Measurements from ENCODE around the gene PRDM5.

Gene PRDM5

DNA sequence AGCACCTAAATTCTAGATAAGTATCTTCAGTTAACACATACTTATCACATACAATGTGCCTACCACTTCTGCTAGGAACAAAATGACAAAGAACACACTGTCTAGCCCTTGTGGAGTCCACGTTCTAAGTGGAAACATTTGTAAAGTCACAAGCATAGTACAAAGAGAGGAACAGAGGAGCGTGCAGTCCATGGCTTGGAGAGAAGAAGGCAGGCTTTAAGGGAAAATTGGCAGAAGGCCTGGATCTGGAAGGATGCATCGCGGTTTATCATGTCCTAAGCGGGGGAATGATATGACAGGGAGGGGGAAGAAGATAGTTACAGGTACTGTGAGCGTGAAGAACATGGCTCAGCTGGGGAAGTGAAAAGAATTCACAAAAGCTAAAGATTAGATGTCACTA lies 218.0 kb downstream of the PRDM5 start:
- Mint-ChIP-seq H3K27ac (no peak overlapping the region), H3K4me1 (no peaks in the 10 kb centered on the region), H3K9me3 (peaks cover 8% of the 10 kb centered on the region), H3K27me3 (peaks cover 3% of the 10 kb centered on the region), H3K36me3 (no peaks in the 10 kb centered on the region), H3K4me3 (no peak overlapping the region)

DNA sequence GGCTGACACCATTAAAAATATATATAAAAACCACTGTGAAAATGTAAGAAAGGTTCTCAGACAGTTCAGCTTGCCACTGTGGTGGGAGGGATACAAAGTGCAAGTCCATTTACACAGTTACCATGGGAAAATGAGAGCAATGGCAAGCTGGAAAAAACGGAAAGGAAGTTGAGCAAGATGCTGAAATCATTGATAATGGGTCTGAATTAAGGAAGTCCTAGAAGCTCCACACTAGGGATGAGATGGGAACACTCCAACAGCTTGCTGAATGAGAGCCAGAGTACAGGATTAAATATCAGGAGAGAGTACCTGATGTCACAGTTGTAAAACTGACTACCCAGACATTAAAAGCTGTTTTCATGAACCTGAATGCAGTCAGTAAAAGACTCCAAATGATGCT lies 218.6 kb downstream of the PRDM5 start:
- H3K4me1 Mint-ChIP-seq: no peaks in the 10 kb centered on the region
- no peak overlapping the region for H3K27ac Mint-ChIP-seq
- no peak overlapping the region for H3K4me3 Mint-ChIP-seq
- H3K9me3 Mint-ChIP-seq: peaks cover 8% of the 10 kb centered on the region
- peaks cover 3% of the 10 kb centered on the region for H3K27me3 Mint-ChIP-seq
- H3K36me3 Mint-ChIP-seq: no peaks in the 10 kb centered on the region

DNA sequence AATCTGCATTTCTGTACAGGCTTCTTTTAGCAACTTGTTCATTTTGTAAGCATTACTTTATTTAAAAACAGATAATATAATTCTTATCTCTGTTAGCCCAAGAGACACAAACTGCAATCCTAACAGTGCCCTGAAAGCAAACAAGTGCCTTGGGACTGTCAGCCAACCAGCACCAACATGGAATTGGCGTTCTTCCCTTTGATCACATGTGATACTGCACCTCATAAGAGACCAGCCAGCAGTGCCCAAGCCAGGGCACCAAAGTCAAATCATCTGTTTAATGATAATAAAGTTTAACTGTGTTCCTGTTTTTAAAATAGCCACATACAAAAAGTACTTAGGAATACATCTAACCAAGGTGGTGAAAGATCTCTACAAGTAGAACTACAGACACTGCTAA lies 223.2 kb downstream of the PRDM5 start:
- H3K27me3 Mint-ChIP-seq: no peaks in the 10 kb centered on the region
- H3K9me3 Mint-ChIP-seq: no peaks in the 10 kb centered on the region
- H3K27ac Mint-ChIP-seq: no peak overlapping the region

DNA sequence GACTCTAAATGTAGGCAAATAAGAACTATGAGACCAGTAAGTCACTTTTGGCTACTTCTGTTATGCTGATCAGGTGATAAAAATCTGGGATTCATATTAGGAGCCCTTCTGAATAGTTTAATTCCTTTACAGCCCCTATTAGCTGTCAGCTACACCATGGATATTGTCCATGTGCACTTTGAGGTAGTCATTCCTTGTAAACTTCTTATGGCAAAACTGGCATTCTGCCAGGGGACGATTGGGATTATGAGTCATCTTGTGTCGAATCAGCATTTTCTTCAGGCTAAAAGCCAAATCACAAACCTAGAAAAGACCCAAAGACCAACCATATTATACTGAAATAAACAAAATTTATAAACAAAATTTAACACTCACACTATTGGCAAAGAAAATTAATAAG lies 227.6 kb downstream of the PRDM5 start:
- no peaks in the 10 kb centered on the region for H3K9me3 Mint-ChIP-seq

More for the DNA sequence above, 223.2 kb downstream of the PRDM5 start:
- Mint-ChIP-seq H3K36me3 (no peaks in the 10 kb centered on the region), H3K4me3 (no peak overlapping the region), H3K4me1 (no peaks in the 10 kb centered on the region)

DNA sequence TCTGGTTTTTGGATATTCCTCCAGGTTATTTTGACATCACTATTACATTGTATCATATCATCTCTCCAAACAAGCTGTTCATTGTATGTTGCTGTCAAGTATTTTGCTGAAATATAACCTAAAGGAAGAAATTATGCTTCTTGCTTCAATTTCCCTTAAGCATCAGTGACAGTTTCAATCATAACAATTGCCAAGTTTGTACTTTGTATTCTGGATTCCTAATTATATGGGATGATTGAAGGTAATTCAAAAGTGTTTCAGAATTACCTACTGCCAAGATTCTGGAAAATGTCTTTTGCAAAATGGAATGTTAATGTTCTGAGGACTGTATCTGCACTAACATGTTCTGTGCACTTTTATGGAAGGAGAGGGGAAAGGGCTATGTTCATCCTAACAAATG lies 228.7 kb downstream of the PRDM5 start:
- Mint-ChIP-seq H3K36me3 (no peaks in the 10 kb centered on the region), H3K4me1 (no peaks in the 10 kb centered on the region), H3K9me3 (no peaks in the 10 kb centered on the region), H3K27me3 (peaks cover 2% of the 10 kb centered on the region), H3K27ac (no peak overlapping the region), H3K4me3 (no peak overlapping the region)

More for the DNA sequence above, 227.6 kb downstream of the PRDM5 start:
- Mint-ChIP-seq H3K27ac (no peak overlapping the region), H3K27me3 (no peaks in the 10 kb centered on the region), H3K4me1 (no peaks in the 10 kb centered on the region), H3K36me3 (no peaks in the 10 kb centered on the region), H3K4me3 (no peak overlapping the region)

DNA sequence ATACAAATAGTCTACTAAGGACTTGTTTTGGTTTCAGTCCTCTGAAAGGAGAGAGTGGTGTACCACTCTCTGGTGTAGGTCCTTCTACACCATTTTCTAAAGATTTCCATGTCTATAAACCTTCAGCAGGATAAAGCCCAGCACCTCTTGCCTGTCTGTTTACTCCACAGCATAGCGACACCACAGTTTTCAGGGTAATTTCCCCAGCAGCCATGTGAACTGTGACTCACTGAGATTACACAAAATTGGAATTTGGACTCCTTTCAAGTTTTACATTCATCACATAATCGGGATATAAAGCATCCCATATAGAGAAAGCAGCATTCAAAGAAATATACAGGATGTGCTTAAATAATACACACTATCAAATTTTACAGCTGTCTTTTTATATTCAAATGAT lies 229.6 kb downstream of the PRDM5 start:
- Mint-ChIP-seq H3K4me3 (no peak overlapping the region), H3K27ac (no peak overlapping the region), H3K4me1 (no peaks in the 10 kb centered on the region), H3K9me3 (no peaks in the 10 kb centered on the region), H3K27me3 (peaks cover 2% of the 10 kb centered on the region), H3K36me3 (no peaks in the 10 kb centered on the region)

DNA sequence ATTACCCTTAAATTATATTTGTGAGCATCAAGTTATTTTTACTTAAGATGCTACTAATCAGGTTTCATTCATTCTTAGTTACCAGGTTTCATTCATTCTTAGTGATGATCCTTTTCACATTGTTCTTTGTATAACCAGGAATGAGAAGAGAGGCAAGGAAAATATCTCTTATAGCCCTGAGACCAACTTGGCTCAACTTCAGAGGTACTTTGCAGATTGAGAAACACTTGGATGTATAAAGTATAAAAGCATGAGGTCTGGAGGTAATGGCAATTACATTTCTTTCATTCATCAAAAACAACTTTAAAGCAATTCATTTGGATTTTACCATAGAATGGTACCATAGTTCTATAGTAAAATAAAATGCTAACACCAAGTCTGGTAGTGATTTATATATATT lies 231.0 kb downstream of the PRDM5 start:
- H3K9me3 Mint-ChIP-seq: no peaks in the 10 kb centered on the region
- H3K27me3 Mint-ChIP-seq: peaks cover 2% of the 10 kb centered on the region
- H3K36me3 Mint-ChIP-seq: no peaks in the 10 kb centered on the region
- H3K4me1 Mint-ChIP-seq: no peaks in the 10 kb centered on the region
- H3K27ac Mint-ChIP-seq: no peak overlapping the region
- no peak overlapping the region for H3K4me3 Mint-ChIP-seq

DNA sequence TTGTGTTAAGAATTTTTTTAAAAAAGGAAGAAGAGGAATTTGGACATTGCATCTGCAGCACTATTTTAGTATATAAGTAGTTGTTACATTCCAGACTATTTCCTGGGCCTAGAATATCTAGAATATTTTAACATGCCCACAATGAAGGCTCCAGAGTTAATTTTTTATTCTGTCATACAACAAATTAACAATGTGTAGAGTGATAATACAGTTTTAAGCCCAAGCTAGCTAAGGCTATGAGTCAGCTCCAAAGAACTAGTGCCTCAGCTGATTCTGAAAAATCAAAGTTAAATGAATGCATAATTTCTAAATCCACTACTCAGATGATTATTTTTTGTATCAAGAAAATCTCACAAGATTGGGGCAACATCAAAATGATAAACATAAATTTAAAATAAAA lies 231.4 kb downstream of the PRDM5 start:
- no peaks in the 10 kb centered on the region for H3K4me1 Mint-ChIP-seq

DNA sequence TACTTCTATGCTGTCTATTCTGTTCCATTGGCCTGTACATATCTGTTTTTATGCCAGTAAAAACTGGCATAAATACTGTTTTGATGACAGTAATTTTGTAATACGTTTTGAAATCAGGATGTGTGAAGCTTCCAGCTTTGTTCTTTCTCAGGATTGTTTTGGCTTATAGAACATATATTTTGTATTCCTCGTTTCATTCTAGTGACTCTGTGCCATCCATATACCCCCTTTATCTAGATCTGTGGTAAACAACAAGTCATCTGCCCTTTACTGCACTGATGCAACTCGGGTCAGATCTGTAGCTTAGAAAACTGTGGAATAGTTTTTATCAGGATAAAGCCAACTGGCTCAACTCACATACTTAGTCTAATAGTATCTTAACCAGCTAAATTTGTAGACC lies 233.7 kb downstream of the PRDM5 start:
- Mint-ChIP-seq H3K4me1 (no peaks in the 10 kb centered on the region), H3K27me3 (peaks cover 2% of the 10 kb centered on the region), H3K4me3 (no peak overlapping the region), H3K9me3 (no peaks in the 10 kb centered on the region), H3K27ac (no peak overlapping the region), H3K36me3 (no peaks in the 10 kb centered on the region)

More for the DNA sequence above, 231.4 kb downstream of the PRDM5 start:
- Mint-ChIP-seq H3K36me3 (no peaks in the 10 kb centered on the region), H3K9me3 (no peaks in the 10 kb centered on the region), H3K4me3 (no peak overlapping the region), H3K27ac (no peak overlapping the region), H3K27me3 (peaks cover 2% of the 10 kb centered on the region)

DNA sequence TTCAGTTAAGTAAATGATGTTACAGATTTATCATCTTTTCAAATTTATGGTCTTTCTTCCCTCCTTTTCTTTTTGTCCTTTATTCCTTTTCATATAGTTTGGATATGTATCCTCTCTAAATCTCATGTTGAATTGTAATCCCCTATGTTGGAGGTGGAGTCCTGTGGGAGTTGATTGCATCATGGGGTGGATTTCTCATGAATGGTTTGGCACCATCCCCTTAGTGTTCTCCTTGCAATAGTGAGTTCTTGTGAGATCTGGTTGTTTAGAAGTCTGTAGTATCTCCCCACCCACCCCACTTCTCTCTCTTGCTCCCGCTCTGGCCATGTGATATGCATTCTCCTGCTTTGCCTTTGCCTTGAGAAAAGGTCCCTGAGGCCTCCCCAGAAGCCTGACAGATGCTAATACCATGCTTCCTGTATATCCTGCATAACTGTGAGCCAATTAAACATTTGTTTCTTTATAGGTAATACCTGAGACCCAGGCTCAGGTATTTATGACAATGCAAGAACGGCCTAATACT lies 236.7 kb downstream of the PRDM5 start:
- H3K4me3 Mint-ChIP-seq: no peak overlapping the region
- peaks cover 3% of the 10 kb centered on the region for H3K27me3 Mint-ChIP-seq
- no peaks in the 10 kb centered on the region for H3K36me3 Mint-ChIP-seq
- H3K27ac Mint-ChIP-seq: no peak overlapping the region
- H3K4me1 Mint-ChIP-seq: no peaks in the 10 kb centered on the region
- H3K9me3 Mint-ChIP-seq: no peaks in the 10 kb centered on the region

DNA sequence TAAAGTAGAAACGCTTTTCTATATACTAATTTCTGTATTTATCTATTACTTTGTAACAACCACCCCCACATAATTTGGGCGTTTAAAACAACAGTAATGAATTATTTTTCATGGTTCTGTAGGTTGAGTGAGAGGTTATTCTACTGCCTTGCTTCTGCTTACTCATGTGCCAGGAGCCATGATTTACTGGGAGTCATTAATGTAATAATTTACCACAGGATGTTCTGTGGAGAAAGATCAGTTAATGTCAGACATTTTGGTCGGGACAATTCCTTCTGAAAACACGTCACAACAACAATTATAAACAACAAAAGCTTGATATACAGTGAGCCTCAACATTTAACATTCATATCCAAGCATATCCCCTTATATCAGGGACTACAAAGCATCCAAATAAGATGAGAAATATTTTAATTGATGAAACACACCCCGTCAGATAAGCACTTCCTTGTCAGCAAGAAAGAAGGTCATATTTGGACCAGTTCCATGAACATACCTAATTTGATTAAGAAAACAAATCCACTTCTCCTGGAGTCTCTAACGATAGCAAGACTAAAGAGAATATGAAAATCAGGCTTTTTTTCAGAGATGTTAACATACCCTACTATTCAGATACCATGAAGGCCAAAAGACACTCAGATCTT lies 238.5 kb downstream of the PRDM5 start:
- Mint-ChIP-seq H3K4me1 (no peaks in the 10 kb centered on the region), H3K36me3 (no peaks in the 10 kb centered on the region), H3K4me3 (no peak overlapping the region), H3K27ac (no peak overlapping the region), H3K9me3 (no peaks in the 10 kb centered on the region), H3K27me3 (peaks cover 5% of the 10 kb centered on the region)

DNA sequence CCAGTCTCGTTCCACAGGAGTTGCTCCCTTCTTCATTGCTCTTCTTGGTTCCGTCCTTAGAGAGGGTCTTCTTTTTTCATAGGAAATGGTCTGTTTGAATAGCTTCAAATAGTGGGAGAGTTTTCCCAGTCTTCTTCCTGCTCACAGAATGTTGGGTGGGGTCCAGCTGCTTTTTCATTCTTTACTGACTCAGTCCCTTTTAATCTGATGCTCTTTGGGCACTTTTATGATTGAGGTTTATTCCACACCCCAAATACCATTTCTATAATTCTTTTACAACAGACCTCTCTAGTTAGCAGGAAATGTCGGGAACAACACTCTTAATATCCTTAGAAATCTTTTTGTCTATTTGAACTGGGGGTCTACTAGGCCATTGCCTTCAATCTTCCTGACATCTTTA lies 239.5 kb downstream of the PRDM5 start:
- Mint-ChIP-seq H3K4me1 (no peaks in the 10 kb centered on the region), H3K9me3 (no peaks in the 10 kb centered on the region), H3K27ac (no peak overlapping the region), H3K36me3 (no peaks in the 10 kb centered on the region), H3K4me3 (no peak overlapping the region), H3K27me3 (peaks cover 9% of the 10 kb centered on the region)

DNA sequence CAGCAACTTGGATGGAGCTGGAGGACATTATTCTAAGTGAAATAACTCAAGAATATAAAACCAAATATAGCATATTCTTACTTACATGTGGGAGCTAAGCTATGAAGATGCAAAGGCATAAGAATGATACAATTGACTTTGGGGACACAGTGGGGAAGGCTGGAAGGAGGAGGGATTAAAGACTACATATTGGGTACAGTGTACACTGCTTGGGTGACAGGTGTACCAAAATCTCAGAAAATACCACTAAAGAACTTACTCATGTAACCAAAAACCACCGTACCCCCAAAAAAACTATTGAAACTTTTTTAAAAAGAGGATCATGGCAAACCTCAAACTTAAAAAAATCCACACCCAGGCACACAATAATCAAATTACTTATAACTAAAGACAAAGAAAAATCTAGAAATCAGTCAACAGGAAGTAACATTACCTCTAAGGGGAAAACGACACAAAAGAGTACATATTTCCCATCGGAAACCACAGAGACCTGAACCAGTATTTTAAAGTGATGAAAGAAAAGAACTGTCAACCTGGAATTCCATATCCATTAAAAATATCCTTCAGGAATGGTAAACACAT lies 241.8 kb downstream of the PRDM5 start:
- Mint-ChIP-seq H3K9me3 (peaks cover under 1% of the 10 kb centered on the region), H3K4me1 (no peaks in the 10 kb centered on the region), H3K36me3 (no peaks in the 10 kb centered on the region), H3K4me3 (no peak overlapping the region), H3K27ac (no peak overlapping the region), H3K27me3 (peaks cover 23% of the 10 kb centered on the region)

DNA sequence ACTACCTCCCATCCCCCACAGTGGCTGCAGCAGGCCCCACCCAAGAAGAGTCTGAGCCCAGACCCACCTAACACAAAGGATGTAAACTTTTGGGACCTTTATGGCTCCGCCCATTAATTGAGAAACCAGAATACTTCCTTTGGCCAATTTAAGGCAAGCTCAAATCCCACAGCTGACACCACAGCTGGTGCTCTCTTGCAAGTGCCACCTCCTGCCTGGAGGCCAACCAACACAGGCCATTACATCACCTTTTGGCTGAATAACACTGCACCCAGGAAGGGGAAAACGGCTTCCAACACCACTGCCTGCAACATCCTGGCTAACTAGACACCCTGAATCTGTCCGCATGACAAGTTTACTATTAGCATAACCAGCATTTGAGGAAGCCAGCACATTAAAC lies 248.8 kb downstream of the PRDM5 start:
- Mint-ChIP-seq H3K27ac (no peak overlapping the region), H3K27me3 (peaks cover 33% of the 10 kb centered on the region), H3K4me1 (no peaks in the 10 kb centered on the region), H3K36me3 (peaks cover 3% of the 10 kb centered on the region), H3K4me3 (no peak overlapping the region), H3K9me3 (peaks cover 14% of the 10 kb centered on the region)

DNA sequence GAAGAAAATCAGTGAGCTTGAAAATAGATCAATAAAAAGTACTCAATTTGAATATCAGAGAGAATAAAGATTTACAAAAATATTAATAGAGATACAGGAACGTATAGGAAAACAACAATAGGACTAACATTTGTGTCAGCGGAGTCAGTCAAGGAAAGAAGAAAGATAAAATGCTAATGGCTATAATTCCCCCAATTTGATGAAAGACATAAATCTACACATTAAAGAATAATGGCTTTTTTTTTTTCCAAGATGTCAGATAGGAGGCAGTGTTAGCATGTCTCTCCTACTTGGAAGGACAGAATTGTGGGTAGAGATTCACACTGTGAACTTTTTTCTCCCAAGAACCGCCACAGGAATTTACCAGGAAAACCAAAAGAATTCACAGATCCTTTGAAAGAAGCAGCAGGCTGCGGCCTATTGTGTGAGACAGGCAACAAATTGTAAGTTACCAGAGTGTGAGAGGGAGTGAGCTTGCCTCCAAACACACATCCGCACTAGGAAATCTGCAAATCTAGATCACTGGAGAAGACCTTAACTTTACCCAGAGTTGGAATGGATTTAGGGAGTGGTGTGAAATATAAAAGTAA lies 249.9 kb downstream of the PRDM5 start:
- no peak overlapping the region for H3K4me3 Mint-ChIP-seq
- peaks cover 3% of the 10 kb centered on the region for H3K36me3 Mint-ChIP-seq
- peaks cover 32% of the 10 kb centered on the region for H3K27me3 Mint-ChIP-seq
- H3K4me1 Mint-ChIP-seq: no peaks in the 10 kb centered on the region
- H3K9me3 Mint-ChIP-seq: peaks cover 14% of the 10 kb centered on the region
- H3K27ac Mint-ChIP-seq: no peak overlapping the region

DNA sequence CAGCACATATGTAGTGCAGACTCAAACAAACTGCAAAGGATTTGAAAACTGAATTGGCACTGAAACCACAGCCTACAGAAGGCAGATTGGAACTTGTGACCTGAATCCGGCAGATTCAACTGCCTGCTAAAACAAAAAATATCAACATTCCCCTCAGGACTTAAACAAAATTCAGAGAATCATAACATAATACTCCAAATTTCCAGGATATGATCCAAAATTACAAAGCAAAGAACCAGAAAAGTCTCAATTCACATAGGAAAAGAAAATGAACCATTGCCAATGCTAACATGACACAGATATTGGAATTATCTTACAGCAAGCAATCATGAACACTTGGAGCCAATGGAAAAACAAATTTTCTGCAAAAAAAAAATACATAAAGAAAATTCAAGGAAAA lies 250.4 kb downstream of the PRDM5 start:
- H3K4me1 Mint-ChIP-seq: no peaks in the 10 kb centered on the region
- H3K9me3 Mint-ChIP-seq: peaks cover 14% of the 10 kb centered on the region
- H3K27ac Mint-ChIP-seq: no peak overlapping the region
- peaks cover 3% of the 10 kb centered on the region for H3K36me3 Mint-ChIP-seq
- H3K4me3 Mint-ChIP-seq: no peak overlapping the region
- peaks cover 30% of the 10 kb centered on the region for H3K27me3 Mint-ChIP-seq

Measured in activated naive CD4-positive, alpha-beta T cell treated with anti-CD3 and anti-CD28 coated beads, Interleukin-2, amount 50 U/mL, for 24 hours (primary cell).